GM04504 (cell line): Measurements from ENCODE around the gene BCR.

Experiments used
- DNase-seq: peaks from one replicate; pipeline ENCODE4 v3.0.0-alpha.2; 2012; ENCODE audit warnings: low read depth

BCR gene

GRCh38 chr22:23200898-23201297, 20.6 kb downstream of the BCR start:
- no peak for DNase-seq

DNA sequence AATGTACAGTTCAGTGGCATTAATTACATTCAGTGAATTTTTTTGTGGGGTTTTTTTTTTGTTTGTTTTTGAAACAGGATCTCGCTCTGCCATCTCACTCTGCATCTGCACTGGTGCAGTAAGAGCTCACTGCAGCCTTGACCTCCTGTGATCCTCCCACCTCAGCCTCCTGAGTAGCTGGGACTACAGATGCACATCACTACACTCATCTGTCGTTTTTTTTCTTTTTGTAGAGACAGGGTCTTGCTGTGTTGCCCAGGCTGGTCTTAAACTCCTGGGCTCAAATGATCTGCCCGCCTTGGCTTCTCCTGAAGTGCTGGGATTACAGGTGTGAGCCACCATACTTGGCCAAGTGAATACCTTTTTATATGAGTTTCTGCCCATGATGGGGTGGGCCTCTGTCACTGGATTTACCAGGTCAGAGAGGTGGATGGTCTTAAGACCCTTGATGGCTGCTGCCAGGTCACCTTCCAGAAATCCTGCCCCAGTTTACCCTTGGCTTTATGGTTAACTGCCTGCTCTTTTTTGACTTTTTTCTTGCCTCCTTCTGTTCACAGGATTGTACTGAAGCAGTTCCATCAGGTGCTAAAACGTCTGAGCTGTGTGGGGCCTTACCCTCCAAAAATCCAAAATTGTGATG, 22.6 kb downstream of the BCR start:
- no peak for DNase-seq

DNA sequence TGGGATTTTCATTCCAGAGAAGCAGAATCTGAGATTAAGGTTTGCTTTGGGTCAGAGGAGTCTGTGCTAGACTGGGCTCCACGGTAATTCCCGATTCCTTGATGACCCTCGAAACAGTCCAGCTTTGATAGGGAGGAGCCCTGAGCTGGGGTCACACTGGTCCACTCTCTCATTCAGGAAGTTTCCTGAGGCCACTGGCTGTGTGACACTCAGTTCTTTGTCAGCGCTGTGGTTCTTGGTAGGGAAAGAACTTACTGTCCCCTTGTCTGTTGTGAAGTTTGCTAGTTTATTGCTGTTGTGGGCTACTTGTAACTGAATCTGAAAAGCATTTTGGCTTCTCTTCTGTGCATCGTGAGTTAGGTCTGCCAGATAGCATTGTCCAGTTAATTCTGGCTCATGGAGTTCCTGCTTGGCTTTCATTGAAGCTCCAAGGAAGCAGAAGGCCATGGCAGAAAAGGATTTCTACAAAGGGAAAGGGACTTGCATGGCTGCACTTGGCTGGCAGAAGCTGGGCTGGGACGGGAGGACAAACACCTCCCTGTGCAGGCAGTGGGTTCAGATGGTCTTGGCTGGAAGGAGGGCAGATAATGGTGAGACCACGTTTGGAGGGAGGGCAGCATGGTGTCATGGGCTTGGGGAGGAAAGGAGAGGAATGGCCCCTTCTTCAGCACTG, 23.3 kb downstream of the BCR start:
- DNase-seq = no peak

GRCh38 chr22:23204125-23204488, 23.8 kb downstream of the BCR start:
- DNase-seq = no peak

DNA sequence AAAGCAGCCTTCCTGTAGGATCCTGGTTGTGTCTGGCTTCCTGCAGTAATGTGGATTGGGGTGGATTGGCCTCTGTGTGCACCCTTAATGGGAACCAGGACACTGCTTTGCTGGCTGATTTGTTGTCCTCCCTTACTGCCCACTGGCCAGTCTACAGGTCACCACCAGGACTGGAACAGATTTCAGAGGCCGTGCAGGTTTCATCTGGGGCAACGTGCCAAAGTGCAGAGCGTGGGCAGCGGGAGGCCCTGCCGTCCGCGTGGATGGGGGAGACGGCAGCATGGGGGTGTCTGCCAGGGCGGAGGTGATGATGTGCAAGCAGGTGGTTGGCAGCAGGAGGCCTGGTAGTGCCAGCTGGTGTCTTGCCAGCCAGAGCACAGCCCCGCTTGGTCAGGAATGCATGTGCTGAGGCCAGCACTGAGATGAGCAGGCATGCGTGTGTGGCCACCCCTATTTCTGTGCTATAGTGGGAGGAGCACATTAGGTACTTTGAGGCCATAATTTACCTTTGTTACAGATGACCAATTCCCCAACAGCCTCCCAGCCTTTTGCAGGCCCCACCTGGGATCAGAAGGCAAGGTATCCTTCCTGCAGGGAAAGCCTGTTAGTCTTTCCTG, 24.3 kb downstream of the BCR start:
- DNase-seq = no peak

- no peak for DNase-seq
Observed at GRCh38 chr22:23205339-23206049, 25.2 kb downstream of the BCR start.

DNA sequence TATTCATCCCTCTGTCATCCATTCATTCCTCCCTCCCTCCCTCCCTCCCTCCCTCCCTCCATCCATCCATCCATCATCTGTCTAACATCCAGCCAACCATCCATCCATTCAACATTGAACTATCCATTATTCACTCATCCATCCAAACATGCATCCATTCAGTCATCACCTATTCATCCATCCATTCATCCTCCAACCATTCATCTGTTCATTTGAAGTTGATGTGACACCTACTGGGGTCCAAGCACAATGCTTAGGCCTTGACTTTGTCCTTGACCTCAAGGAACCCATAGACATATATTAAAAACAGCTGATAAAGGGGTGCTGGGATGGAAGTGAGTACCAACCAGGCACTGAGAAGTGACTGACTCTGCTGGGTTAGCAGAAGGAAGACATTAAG, 26.6 kb downstream of the BCR start:
- no peak for DNase-seq

DNA sequence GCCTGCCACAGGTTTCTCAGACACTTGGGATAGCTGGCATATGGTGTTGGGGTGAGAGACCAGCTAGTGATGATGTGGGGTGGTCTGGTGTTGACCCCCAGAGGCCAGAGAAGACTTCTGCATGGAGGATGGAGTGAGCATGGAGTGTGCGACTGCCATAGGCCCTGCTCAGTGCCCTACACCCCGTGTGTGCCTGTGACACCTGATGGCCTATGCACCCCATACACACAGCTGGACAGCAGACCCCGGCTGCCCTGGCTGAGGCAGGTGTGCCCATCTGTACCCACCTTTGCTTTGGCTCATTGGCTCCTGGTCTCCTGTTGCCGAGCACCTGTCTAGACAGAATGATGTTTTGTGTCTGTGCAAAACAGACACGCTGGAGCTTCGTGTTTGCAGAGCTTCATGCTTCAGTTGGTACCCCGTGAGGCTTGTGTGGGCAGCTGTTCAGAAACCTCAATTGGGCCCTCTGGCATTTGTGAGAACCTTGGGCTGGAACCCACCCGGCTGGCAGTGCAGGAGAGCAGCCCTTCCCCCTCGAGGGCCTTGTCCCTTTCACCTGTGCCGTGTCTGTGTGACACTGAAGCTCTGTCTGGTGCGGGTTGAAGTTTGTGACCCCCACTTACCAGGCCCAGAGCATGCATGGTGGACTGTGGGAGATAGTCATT, 27.6 kb downstream of the BCR start:
- no peak for DNase-seq

DNA sequence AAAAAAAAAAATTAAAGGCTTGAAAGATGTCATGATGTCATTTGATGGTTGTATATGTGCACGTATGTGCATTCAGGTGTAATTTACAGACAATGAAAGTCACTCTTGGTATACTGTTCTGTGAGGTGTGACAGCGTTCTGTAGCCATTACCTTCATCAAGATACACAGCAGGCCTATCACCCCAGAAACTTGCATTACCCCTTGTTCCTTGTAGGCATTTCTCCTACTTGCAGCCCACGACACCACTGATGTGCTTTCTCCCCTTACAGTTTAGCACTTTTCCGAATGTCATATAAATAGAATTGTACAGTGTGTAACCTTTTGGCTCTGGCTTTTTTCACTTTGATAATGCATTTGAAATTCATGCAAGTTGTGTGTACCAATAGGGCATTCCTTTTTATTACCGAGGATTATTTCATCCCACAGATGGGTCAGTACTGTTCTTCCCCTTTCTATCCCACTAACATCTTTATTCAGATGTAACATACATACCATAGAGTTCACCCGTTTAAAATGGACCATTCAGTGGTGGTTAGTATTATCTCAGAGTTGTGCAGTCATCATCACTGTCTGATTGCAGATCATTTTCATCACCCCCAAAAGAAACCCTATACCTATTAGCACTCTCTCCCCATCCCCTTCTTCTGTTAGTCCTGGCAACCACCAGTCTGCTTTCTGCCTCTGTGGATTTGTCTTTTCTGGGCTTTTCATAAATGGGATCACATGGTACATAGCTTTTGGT, 30.3 kb downstream of the BCR start:
- DNase-seq = no peak

DNA sequence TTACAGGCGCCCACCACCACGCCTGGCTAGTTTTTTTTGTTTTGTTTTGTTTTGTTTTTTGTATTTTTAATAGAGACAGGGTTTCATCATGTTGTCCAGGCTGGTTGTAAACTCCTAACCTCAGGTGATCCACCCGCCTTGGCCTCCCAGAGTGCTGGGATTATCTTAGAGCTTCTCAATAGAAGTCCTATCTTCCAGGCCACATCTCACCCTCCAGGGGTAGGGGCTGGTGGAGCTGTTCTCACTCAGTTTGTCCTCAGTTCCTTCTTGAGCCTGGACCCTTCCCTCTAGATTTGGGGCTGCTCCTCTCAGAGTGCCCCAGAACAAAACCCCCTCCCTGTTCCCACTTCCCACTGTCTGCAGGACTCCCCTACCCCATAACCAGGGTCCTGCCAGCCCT, 31.3 kb downstream of the BCR start:
- no peak for DNase-seq

DNA sequence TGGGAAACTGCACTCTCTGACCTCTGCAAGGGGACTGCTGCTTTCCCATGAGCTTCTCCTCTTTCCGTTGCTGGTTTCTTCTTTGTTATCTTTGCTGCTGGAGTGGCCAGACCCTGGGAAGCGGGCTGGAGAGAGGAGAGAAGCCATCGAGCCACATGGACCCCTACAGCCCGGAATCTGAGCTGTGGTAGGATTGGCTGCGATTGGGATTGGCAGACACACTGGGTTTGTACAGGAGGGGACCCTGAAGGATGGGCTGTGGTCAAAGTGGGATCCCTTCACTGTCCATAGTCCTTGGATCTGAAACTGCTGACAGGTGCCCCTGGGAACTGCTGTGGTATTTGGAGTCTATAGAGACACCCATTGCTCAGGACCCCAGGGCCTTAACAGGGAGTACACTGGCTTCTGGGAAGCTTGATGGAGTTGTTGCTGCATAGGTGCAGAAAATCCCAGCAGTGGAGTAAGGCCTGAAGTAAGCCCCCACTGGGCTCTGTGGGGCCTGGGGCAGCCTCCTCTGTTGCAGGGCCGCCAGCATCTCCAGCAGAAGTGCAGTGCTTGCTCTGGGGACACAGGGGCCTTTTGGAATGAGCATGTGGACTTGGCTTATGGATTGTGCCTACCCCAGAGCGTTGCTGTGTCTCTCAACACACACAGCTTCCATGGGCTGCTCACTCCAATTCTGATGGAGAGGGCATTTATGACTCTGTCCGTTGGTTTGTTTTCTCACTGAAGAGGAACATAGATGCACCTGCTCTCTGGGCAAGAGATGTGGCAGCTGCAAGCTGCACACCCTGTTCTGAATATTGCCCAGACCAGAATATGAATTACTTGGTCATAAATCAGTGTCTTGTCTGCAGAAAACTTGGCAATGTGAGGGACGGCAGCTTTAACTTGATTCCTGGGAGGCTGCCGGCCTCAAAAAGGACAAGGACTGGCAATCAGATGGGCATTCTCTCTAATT, 32.0 kb downstream of the BCR start:
- DNase-seq = no peak

DNA sequence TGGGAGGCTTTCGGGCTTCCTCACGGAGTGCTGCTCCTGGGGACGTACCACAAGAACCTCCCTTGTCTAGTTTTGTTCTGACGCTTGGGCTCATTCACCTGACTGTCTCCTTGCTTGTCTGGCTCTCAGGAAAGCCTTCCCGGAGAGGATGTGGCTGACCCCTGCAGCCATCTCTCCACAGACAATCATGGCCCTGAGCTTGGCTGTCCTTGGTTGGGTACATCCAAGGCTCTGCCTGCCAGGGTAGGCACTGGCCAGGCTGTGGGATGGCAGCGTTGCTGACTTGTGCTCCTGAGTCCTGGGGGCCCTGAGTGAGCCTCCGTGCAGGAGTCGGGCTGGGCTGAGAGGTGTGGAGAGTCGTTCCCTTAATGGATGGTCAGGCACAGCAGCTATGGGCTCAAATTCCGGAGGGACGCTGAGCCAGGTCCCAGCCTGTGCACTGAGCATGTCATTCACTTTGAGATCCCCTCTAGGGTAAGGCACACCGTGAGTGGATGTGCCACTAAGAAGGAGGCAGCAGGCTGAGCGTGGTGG, 32.8 kb downstream of the BCR start:
- DNase-seq = no peak

DNA sequence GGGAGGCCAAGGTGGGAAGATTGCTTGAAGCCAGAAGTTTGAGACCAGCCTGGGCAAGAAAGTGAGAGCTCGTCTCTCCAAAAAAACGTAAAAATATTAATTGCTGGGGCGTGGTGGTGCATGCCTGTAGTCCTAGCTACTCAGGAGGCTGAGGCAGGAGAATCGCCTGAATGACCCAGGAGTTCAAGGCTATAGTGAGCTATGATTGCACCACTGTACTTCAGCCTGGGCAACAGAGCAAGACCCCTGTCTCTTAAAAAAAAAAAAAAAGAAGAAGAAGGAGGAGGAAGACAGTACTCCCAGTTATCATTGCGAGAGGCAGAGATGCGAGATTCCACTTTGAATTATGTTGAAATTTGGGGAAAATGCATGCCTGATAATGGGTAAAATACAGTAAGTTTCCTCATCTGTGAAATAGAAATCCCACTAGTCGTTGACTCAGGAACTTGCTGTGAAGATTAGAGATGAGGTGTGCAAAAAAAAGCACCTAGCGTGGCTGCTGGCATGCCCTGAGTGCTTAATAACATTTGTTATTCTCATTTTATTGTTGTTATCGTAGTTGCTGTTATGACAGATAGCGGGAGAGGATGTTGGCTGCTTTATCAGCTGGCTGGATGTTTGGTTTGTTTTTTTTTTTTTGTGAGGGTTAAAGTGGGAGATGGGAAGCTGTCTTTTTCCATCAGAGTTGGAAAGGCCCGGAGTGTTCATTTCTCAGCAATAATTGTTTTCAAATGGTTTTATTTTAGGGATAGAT, 33.4 kb downstream of the BCR start:
- no peak for DNase-seq

- no peak for DNase-seq
Observed at GRCh38 chr22:23214398-23214797, 34.1 kb downstream of the BCR start.

GRCh38 chr22:23215294-23216241, 35.3 kb downstream of the BCR start:
- no peak for DNase-seq

DNA sequence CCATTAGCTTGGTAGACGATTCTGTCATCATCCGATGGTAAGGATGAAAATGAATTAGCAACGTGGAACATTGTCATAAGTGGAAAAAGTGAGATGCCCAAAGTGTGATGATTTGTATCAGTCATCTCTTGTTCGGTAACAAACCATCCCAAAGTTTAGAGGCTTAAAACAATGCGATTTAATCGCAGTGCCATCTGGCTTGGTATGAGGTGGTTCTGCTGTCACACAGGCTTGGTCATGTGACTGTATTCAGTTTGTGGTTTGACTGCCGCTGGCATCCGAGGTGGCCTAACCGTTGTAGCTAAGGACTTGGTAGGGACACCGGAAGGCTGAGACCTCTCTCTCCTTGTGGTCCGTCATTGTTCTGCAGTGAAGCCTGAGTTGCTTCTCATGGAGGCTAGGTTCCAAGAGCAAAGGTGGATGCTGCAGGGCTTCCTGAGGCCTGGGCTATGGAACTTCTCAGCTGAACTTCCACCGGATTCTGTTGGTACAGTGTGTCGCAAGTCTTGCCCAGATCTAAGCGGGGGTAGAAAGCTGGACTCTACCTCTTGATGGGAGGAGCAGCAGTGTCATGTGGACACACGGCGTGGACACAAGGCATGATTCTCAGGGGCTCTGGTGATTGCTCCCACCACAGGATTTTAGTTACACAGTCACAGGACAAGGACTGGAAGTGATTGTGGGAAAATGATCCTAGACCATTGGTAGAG, 36.3 kb downstream of the BCR start:
- no peak for DNase-seq

GRCh38 chr22:23217171-23218052, 37.1 kb downstream of the BCR start:
- no peak for DNase-seq
